Measurements from ENCODE around the gene ADGRB3. TPM values are rescaled to one million over a fixed set of nuclear protein-coding genes. Genes with fewer than 3 reads are reported as not detected.
A peak's percentile ranks its signal among the peaks of the same experiment; 100 is the strongest.

Gene ADGRB3
- polyA plus RNA-seq, 1 of the 3 experiments (the other 2 are of a cell fraction): 0.12 TPM

GRCh38 chr6:68637071-68637470 is 2.0 kb downstream of the ADGRB3 start:
- peaks cover 5% of the 10 kb centered on the region; the same call in 1 of the 2 replicates for H3K27me3 ChIP-seq (ENCODE audit: insufficient read depth)
- H2AFZ ChIP-seq (ENCODE audit: low read depth): no peak overlapping the region
- H4K20me1 ChIP-seq (ENCODE audit: insufficient read depth): no peaks in the 10 kb centered on the region
- H3F3A ChIP-seq (replicated peaks; ENCODE audit: insufficient read depth): peaks cover 4% of the 10 kb centered on the region
- H3K27ac ChIP-seq (ENCODE audit: low read depth in 2 of 2, low read length in 1 of 2): peak overlapping the region in 1 of 2 experiments; percentile 95; a peak in 2 of 4 replicates
- H3K79me2 ChIP-seq (ENCODE audit: insufficient read depth): no peaks in the 10 kb centered on the region
- WGBS (ENCODE audit: low lambda C conversion rate): 53% methylated on average over 2 of the region's 2 CpGs
- peak overlapping the region in 1 of 2 experiments; percentile 64; a peak in 1 of 4 replicates for H3K4me3 ChIP-seq (ENCODE audit: low read depth in 2 of 2, low read length in 1 of 2)
- H3K9ac ChIP-seq: no peak overlapping the region
- peaks cover 0 to 18% of the 10 kb centered on the region in 2 experiments; a peak in 3 of 4 replicates for H3K4me1 ChIP-seq (ENCODE audit: control insufficient read depth in 1 of 2, insufficient read depth in 2 of 2, low read depth in 1 of 2, low read length in 1 of 2)
- ChIA-PET CTCF (interaction anchor here (0.6 to 10.2 kb wide), 18 partner anchors 14 to 1527 kb away, joined by 3 to 153 read pairs (median 4); no protein-coding TSS in a partner anchor), POLR2A (no interaction called here)
- H3K9me3 ChIP-seq: no peaks in the 10 kb centered on the region
- no peak for TF ChIP-seq CHD2 (IDR thresholded peaks at IDR 0.05; ENCODE audit: low read length, partially characterized antibody)
- TF ChIP-seq NFIC (IDR thresholded peaks at IDR 0.05; ENCODE audit: borderline replicate concordance): no peak
- no peak for TF ChIP-seq RFX5 (IDR thresholded peaks at IDR 0.05; ENCODE audit: low read length)
- TF ChIP-seq MAX (IDR thresholded peaks at IDR 0.05; ENCODE audit: low read depth): no peak
- TF ChIP-seq MXI1 (IDR thresholded peaks at IDR 0.05; ENCODE audit: low read depth, low read length): no peak
- no peak for TF ChIP-seq RAD21 (IDR thresholded peaks at IDR 0.05; ENCODE audit: low read length)
- TF ChIP-seq EP300 (IDR thresholded peaks at IDR 0.05; ENCODE audit: borderline replicate concordance in 1 of 2, low read depth in 1 of 2, low read length in 1 of 2): no peak
- TF ChIP-seq REST (IDR thresholded peaks at IDR 0.05; ENCODE audit: low read depth, low read length): no peak
- no peak for TF ChIP-seq PBX3 (IDR thresholded peaks at IDR 0.05)
- TF ChIP-seq SIN3A (IDR thresholded peaks at IDR 0.05; ENCODE audit: borderline replicate concordance, low read depth, low read length): no peak
- TF ChIP-seq FOXM1 (IDR thresholded peaks at IDR 0.05; ENCODE audit: low read depth): no peak
- TF ChIP-seq FOXJ3 (CRISPR knock-in tag; IDR thresholded peaks at IDR 0.05): no peak
- no peak for TF ChIP-seq TCF12 (IDR thresholded peaks at IDR 0.05)
- TF ChIP-seq TAF1 (IDR thresholded peaks at IDR 0.05; ENCODE audit: borderline replicate concordance, low read depth, low read length): no peak
- TF ChIP-seq SMC3 (IDR thresholded peaks at IDR 0.05; ENCODE audit: low read depth, low read length): no peak
- TF ChIP-seq RXRA (IDR thresholded peaks at IDR 0.05; ENCODE audit: borderline replicate concordance, low read depth): no peak
- TF ChIP-seq TEAD4 (IDR thresholded peaks at IDR 0.05; ENCODE audit: borderline replicate concordance, insufficient read depth): no peak
- TF ChIP-seq CTCF (IDR thresholded peaks at IDR 0.05): no peak
- no peak for TF ChIP-seq NRF1 (IDR thresholded peaks at IDR 0.05; ENCODE audit: low read depth, low read length)
- H3K9me2 ChIP-seq: no peaks in the 10 kb centered on the region
- H3K4me2 ChIP-seq: no peak overlapping the region
- no peaks in the 10 kb centered on the region for H3K36me3 ChIP-seq (replicated peaks in 1 of 2; ENCODE audit: control insufficient read depth in 1 of 2, insufficient read depth in 2 of 2, low read length in 1 of 2)
- no peak for DNase-seq
